CMK (cell line): ENCODE measurements around the gene VSIG4.

Experiments used
- DNase-seq: peaks from one replicate; pipeline ENCODE4 v3.0.0-alpha.2; 2010; ENCODE audit warnings: low read depth

Gene VSIG4

DNA sequence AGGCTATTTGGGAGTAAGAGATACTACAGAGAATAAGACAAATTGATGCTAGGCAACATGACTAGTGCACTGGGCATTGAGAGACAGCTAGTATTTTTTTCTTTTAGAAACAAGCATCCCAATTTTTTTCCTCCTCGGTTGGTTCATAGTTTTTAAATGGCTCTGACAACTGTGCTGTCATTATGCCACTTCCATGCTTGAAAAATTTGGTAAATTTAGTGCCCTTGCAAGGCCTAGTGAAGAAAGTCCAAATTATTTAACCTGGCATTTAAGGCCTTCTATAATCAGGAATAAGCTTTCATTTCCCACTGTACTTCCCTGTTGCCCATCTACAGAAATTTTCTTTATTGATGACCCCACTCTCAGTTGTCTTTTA lies 15.8 kb downstream of the VSIG4 start:
- DNase-seq: no peak

GRCh38 chrX:66023385-66024091 lies 16.3 kb downstream of the VSIG4 start:
- no peak for DNase-seq

DNA sequence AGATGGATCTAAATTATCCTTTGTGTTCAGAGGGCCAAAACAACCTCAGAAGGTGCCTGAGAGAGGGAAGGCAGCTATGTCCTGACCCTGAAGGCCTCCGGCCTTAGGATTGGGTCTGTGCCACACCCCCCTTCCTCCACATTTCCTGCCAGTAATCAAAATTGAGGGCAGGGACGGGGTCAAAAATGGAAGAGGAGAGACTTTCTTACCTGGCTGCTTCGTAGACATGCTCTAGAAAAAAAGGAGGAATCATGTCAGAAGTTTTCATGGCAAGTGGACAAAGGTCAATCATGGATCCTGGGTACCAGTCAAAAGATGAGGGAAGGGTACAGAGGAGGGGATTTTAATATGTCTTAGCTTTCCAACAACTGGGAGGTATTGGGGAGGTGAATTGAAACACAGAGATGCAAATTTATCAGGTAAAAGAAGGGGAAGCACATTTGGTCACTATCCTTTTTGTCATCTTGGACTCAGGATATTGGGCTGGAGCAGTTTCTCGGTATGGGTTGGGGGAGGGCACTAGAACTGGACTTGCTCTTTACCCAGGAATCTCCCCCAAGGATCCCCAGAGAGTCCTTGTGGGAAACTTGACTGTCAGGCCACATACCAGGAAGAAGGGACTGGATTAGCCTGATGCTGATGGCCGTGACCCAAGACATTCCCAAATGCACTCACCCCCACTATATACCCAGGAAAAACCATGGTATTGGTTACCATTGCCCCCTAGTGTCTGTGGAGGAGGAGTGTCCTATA lies 17.1 kb downstream of the VSIG4 start:
- no peak for DNase-seq

DNA sequence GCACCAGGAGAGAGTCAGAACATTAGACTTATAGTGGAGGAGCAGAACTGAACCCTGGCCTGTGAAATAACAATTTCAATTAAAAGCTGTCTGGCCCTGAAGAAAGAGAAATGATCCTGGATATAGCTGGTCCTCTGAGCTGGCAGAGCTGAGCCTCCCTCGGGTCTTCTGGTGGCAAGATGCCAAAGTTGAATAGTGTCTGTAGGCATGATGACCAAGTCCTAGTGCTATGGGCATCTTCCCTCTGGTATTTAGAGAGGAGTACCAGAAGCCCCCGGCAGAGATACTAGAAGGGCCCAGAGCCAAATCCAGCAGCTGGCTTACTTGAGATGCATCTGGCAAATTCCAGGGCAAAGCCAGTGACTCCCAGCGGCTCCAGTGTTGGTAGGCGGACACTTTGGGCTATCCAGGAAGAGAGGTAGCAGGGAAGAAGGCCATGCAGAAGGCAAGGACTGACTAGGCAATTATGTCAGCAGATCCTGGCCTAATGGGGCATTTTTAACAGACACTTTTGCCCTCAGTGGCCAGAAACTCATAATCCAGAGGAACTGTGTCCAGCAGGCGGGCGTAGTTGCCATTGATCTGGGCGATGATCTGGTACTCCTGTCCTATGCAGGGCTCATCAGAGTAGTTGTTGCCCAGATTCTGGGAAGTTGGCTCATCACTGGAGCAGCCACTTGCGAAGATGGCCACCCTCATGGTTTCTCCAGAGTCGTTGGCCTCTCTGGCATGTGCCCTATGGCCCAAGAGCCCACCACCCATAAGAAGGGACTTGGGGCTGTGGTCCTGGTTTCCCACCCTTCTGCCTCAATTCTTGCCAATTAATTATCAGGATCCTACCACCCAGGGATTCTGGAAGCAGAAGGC lies 17.9 kb downstream of the VSIG4 start:
- DNase-seq: no peak

DNA sequence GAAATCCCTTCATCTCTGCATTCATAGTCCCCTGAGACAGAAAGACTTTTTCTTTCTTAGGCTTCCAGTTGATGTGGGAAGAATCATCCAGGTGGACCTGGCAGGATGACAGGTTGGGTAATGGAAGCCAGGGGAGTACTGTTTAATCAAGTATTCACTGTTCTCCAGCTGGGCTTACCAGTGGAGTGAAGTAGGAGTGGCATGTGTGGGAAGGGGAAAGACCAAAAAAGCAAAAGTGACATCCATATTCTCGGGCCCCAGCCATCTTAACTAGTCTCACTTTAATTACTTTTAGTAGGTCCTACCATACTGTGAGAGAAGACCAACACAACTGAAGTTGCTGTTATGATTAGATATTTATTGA lies 18.5 kb downstream of the VSIG4 start:
- DNase-seq: no peak

DNA sequence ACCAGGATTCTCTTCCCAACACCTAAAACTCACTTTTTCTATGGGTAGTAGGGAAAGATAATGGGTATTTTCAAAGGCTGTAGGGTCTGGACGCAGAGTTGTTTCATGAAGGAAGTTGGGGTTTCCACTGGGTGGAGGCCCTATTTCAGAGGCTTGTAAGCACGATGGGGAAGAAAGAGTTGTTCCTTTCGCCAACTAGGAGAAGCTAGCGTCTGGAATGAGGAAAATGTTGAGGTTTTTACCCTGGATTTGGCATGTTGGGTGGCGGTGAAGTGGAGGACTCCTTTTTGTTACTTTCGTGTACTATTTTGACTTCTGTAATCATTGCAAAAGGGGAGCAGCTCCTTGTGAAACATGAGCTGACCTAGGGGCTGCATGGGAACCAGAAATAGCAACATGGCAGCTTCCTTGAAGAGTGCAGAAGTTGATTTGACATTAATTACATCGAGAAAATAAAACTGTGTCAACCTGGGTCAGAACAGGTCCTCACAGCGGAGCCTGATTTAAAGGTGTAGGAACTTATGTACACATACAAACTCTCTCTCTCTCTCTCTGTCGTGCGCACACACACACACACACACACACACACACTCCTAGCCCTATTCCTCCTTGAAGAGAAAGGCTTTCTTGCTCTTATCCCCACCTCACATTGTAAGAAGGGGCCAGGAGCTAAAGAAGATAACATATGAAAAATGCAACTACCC lies 19.1 kb downstream of the VSIG4 start:
- DNase-seq: no peak

GRCh38 chrX:66019974-66020373 lies 19.9 kb downstream of the VSIG4 start:
- no peak for DNase-seq

DNA sequence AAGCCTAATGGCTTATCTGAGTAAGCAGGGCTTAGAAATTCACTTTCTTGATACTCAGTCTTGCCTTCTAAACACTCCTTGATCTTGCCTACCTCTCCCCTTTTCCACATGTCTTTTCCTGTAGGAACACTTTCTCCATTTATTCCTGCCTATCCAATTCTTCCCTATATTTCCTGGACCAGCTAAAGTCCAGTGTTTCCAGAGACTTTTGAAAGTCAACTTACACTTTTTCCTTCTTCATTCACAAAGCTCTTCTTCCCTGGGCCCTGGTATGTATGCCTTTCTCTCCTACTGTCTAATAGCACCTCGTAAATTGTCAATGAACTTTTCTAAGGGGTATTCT lies 20.6 kb downstream of the VSIG4 start:
- no peak for DNase-seq

- DNase-seq: no peak
These were observed 21.1 kb downstream of the VSIG4 start for GRCh38 chrX:66018585-66019309.

GRCh38 chrX:66017659-66018170 lies 22.2 kb downstream of the VSIG4 start:
- DNase-seq: no peak

DNA sequence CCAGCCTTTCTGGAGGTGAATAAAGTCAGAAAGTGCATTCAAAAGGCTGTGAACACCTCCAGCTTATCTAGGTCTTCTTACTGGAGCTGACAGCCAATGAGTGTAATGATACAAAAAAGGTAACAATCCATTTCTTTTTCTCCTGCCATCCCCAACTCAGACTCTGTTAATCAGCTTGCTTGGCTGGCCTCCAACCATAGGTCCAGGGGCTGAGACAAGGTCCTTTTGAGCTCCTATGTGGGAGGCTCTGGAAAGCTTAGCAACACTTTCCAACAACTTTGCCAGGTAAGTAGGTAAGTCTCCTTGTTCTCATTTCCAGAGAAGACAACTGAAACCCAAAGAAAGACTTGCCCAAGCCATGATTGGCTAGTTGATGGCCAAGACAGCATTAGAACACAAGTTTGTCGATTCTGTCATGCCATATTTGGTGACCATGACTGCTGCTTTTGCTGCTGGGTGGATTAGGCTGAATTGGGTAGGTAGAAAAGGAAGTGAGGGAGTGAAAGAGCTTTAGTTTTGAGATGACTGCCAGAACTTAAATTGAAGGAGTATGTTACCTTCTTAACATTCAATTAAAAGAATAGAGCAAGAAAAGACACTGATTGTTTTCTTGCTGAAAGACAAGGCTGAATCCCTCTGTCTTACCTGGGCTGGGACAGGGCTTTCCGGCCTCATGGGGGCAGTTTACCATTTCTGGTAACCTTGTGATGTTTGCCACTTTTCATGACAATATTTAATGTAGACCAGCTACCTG lies 22.8 kb downstream of the VSIG4 start:
- DNase-seq: no peak

DNA sequence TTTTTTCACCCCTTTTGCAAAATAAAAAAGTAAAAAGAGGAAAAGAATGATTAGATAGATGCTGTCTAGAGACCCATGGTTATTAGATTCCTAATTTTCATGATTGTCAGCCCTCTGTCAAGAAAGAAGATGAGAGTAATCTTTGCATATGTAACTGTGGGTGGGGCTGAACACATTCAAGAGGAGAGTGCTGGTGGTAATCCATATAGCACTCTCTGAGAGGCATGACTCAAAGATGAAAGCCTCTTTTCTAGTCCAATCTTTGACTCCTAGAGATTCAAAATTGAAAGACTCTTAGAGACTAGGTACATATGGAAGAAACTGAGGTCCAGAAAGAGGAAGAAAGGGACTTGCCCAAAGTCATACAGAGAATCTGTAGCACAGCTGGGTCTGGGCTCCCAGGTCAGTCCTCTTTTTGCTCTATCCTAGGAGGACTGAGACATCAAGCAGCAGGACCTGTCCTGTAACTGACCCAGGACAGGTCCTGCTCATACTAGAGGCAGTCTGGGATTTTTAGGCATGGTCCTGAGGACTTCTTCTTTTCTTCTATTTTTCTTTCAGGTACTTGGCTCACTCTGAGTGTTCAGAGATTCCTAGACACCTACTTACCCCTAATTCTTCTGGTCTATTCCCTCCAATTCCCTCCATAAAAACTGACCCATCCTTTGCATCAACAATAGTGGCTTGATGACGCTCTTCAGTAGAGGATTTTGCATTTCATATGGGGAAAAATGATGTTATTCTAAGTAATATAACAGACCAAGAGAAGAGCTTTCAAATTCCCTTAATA lies 23.8 kb downstream of the VSIG4 start:
- no peak for DNase-seq

DNA sequence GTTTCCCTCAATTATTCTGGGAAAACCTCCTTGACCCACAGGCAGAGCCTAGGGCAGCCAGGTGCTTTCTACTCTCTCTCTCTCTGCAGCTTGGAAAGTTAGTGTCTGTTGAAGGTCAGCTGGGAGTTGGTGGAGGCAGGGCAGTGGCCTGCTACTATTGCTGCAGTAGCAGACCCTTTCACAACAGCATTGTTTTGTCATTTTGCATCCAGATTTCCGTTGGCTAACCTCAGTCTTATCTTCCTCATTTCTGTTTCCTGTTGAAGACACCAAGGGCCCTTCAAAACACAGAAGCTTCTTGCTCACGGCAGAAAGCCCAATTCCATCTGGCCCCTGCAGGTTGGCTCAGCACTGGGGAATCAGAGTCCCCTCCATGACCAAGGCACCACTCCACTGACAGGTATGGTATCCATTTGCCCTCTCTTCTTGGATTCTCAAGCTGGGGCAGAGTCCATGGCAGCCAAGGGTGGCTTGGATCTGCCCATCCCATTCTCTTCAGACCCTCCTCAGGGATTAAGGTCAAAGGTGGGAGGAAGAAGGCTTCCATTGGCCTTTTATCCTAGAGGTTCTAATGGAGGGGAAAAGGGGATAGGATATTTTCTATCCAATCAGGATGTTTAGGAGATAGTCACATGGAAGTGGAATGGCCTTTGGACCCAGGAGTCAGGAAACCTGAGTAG lies 24.6 kb downstream of the VSIG4 start:
- peak; percentile 78 for DNase-seq

DNA sequence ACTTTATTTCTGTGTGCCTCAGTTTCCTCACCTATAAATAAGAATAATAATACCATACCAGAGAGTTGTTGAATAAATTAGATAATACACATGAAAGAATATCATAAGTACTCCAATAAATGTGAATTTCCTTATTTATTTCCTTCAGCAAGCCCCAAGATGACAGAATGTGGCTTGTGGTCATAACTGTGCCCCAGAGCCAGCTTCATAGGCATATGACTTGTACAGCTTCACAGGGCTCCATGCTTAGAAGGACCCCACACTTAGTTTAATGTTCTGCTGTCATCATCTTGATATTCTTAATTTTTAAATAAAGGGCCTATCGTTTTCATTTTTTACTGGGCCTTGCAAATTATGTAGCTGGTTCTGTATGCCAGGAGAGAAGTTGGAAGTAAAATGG lies 25.3 kb downstream of the VSIG4 start:
- no peak for DNase-seq

- no peak for DNase-seq
These were observed 25.8 kb downstream of the VSIG4 start for GRCh38 chrX:66014084-66014483.

DNA sequence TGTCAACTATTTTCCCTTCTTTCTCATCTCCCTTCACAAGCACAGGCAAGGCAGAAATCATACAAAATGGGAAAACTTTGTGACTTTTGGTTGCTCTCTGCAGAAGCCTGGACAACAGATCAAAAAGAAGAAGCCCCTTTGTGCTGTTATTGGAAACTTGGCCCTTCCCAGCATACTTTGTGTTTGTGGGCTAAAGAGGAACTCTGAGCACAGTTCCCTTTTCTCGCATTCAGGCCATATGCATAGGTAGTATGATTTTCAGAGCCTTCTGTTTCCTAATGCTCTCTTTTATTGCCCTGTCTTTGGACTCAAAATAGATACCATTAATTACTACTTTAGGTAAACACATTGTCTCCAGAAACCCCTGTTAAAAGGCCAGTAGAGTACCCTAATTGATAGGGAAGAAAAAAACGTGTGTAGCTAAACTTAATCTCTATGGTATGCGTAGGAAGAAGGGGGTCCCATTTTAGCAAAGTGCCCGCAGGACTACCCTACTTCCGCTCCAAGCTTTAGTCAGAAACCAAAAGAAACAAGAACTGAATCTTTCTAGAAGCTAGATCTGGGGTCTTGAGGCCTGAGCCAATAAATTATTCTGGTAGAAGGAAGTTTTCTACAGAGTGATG lies 26.6 kb downstream of the VSIG4 start:
- no peak for DNase-seq

DNA sequence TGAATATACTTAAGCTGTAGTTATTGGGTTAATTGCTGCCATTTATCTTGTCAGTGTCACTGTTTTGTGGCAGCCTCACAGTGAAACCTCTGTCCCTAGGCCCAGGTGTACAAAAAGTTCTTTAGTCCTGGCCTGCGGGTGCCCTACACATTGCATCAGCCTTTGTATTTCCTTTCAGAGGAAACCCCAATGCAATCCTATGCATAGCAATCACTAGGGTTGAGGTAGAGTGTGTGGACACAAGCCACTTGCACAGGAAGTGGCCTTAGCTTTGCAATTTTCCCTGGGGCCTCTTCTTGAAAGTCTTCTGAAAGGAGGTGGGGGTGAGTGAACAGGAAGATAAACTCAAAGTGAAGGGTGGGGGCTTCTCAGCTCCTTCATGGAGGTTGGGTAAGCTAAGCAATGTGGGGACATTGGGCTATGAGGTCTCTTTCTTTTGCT lies 27.8 kb downstream of the VSIG4 start:
- DNase-seq: no peak

DNA sequence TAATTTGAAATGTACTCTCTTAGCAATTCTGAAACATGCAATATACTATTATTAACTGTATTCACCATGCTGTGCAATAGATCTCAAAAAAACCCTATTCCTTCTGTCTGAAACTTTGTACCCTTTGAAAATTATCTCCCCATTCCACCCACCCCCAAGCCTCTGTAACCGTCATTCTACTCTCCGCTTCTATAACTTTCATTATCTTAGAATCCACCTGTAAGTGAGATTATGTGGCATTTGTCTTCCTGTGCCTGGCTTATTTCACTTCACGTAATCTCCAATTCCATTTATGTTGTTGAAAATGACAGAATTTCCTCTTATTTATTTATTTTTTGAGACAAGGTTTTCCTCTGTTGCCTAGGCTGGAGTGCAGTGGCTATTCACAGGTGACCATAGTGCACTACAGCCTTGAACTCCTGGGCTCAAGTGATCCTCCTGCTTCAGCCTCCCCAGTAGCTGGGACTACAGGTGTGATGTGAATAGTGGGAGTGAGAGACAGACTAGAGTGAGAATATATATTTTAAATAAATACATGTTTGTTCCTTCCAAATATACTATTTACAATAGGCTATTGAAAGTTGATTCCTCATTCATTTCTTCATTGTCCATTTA lies 30.5 kb downstream of the VSIG4 start:
- no peak for DNase-seq
